Common myeloid progenitor, CD34-positive (primary cell): ENCODE data around the gene PLA2G5.

Experiments
- CTCF ChIA-PET: fragments of 350-600 bp; sonication (Branson Sonifier 250); formaldehyde crosslinking; loops from one replicate; lab custom pipeline; 2021; ENCODE audit warnings: antibody characterized with exemption; lab: Charles Lee
- POLR2A ChIA-PET: fragments of 350-600 bp; sonication (Branson Sonifier 250); formaldehyde crosslinking; loops from one replicate; lab custom pipeline; 2021; ENCODE audit warnings: antibody characterized with exemption; lab: Charles Lee
- DNase-seq, 3 donors: peaks; one replicate each; pipeline versions ENCODE4 v3.0.0 to v3.0.0-alpha.2; 2013
- H3K27ac ChIP-seq, 2 experiments: 1 replicate in 1 of 2; 2 replicates in 1 of 2; pipeline ENCODE4 v1.7.0; 2013; ENCODE audit warnings: inconsistent platforms in 2 of 2, low read length in 2 of 2, mild to moderate bottlenecking in 2 of 2, low read depth in 1 of 2, moderate library complexity in 1 of 2; ENCODE audit not compliant: severe bottlenecking in 2 of 2, insufficient read depth in 1 of 2, poor library complexity in 1 of 2
- H3K27me3 ChIP-seq, 5 experiments: replicated peaks in 2 of 5; 1 replicate in 3 of 5; 2 replicates in 2 of 5; pipeline versions ENCODE4 v1.6.1 to v1.7.0; 2013; ENCODE audit warnings: low read length in 4 of 5, mild to moderate bottlenecking in 2 of 5, moderate library complexity in 2 of 5, inconsistent platforms in 1 of 5; ENCODE audit not compliant: insufficient read depth in 5 of 5, control insufficient read depth in 4 of 5
- H3K36me3 ChIP-seq, 4 experiments: 1 replicate in 2 of 4; 2 replicates in 2 of 4; pipeline versions ENCODE4 v1.6.1 to v1.7.0; 2013; ENCODE audit warnings: low read length in 3 of 4, control low read depth in 1 of 4, mild to moderate bottlenecking in 1 of 4; ENCODE audit not compliant: control insufficient read depth in 4 of 4, insufficient read depth in 4 of 4
- H3K4me1 ChIP-seq, 4 experiments: 1 replicate in 3 of 4; 2 replicates in 1 of 4; pipeline versions ENCODE4 v1.6.1 to v1.7.1; 2013; ENCODE audit warnings: low read length in 3 of 4, mild to moderate bottlenecking in 3 of 4, control low read depth in 1 of 4, inconsistent platforms in 1 of 4, moderate library complexity in 1 of 4; ENCODE audit not compliant: control insufficient read depth in 4 of 4, insufficient read depth in 4 of 4; ENCODE audit errors: control extremely low read depth in 1 of 4
- H3K4me3 ChIP-seq, 7 experiments: 1 replicate in 4 of 7; 2 replicates in 3 of 7; pipeline versions ENCODE4 v1.5.1 to v1.7.0; 2013; ENCODE audit warnings: mild to moderate bottlenecking in 7 of 7, low read length in 6 of 7, moderate library complexity in 6 of 7, inconsistent platforms in 2 of 7, low read depth in 2 of 7, control low read depth in 1 of 7; ENCODE audit not compliant: insufficient read depth in 4 of 7, control insufficient read depth in 1 of 7; ENCODE audit errors: extremely low read depth in 1 of 7
- H3K9me3 ChIP-seq, 5 experiments: 1 replicate in 4 of 5; 2 replicates in 1 of 5; pipeline versions ENCODE4 v1.6.1 to v1.7.1; 2013; ENCODE audit warnings: low read length in 4 of 5, mild to moderate bottlenecking in 2 of 5, inconsistent platforms in 1 of 5, low read depth in 1 of 5, moderate library complexity in 1 of 5; ENCODE audit not compliant: control insufficient read depth in 4 of 5, insufficient read depth in 2 of 5; ENCODE audit errors: control extremely low read depth in 1 of 5
- WGBS: methylation state at CpG from one replicate; pipeline ENCODE4 v1.1.5; 2013; ENCODE audit not compliant: insufficient coverage; 5-methylcytosine and 5-hydroxymethylcytosine counted together

Gene PLA2G5

DNA sequence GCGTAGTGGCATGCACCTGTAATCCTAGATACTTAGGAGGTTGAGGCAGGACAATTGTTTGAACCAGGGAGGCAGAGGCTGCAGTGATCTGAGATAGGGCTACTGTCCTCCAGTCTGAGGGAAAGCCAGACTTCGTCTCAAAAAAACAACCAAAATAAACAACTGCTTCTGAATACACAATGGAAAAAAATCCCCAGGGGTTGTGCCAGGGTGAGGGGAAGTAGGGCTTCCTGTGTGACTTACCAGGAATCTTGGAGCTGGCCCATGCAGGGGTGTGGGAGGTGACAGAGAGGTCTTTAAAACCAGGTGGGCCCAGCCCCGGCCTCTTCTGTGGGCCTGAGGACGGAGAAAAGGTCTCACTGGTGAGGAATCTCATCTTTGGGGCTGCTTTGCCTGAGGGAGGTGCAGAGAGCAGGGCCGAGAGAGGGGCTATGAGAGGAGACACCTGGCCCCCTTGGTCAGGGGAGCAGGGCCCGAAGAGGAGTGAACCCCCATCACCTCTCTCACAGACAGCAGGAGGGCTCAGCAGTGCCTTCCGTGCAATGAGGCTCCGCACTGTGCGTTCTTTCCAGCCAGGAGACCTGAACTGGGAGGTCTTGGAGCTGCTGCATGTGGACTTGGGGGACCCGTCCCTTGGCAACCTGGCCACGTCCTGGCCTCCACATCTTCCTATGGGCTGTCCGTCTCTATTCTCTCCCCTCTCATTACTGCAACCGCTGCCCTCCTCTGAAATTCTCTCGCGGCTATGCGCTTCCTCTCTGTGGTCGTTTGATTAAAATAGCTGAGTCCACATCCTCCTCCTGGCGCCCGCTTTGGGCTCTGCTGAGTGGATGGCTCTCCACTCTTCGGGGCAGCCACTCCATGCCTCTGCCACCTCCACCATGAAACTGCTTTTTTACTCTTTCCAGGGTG, 10.7 kb downstream of the PLA2G5 start:
- DNase-seq = peak; percentile 24 to 70 (median 64)
- Histone ChIP-seq H3K4me3 (peak overlapping the region in 1 of 7 experiments; percentile 40), H3K36me3 (no peaks in the 10 kb centered on the region), H3K9me3 (no peaks in the 10 kb centered on the region), H3K27ac (no peak overlapping the region), H3K4me1 (peaks cover 0 to 21% (median 12%) of the 10 kb centered on the region in 4 experiments), H3K27me3 (peaks cover 0 to 13% (median 5%) of the 10 kb centered on the region in 5 experiments)
- 9% methylated on average over 13 of the region's 20 CpGs for WGBS
- CTCF ChIA-PET = interaction anchor here (1.0 to 1.7 kb wide), 2 partner anchors 13 to 17 kb away, joined by 3 read pairs; no protein-coding TSS in a partner anchor
- POLR2A ChIA-PET = no interaction called here

DNA sequence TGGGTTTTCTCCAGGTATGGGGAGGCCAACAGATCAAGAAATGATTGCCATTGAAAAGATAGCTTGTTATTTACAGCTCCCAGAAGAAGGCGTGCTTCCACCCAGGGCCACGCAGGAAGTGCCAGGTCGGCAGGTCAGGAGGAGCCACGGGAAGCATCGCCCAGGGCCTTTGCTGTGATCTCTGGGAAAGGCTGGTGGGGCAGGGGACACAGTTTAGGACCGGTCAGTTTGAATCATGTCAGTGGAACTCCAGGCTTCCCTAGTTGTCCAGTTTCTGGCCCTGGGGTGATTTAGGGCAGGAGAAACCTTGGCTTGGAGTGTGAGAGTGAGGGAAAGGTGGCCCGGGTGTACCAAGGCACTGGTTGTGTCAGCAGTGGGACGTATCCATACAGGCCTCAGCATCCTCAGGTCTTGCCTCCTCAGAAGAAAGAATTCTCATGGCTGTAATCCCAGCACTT, 11.4 kb downstream of the PLA2G5 start:
- Histone ChIP-seq H3K4me1 (peaks cover 0 to 21% (median 12%) of the 10 kb centered on the region in 4 experiments), H3K27me3 (peaks cover 0 to 13% (median 5%) of the 10 kb centered on the region in 5 experiments), H3K4me3 (peak overlapping the region in 1 of 7 experiments; percentile 40), H3K36me3 (no peaks in the 10 kb centered on the region), H3K27ac (no peak overlapping the region), H3K9me3 (no peaks in the 10 kb centered on the region)
- CTCF ChIA-PET = interaction anchor here (1.7 kb wide), 1 partner anchor 12 kb away, joined by 3 read pairs; no protein-coding TSS in a partner anchor
- POLR2A ChIA-PET = no interaction called here
- DNase-seq = no peak
- 36% methylated on average over 8 of the region's 8 CpGs for WGBS

DNA sequence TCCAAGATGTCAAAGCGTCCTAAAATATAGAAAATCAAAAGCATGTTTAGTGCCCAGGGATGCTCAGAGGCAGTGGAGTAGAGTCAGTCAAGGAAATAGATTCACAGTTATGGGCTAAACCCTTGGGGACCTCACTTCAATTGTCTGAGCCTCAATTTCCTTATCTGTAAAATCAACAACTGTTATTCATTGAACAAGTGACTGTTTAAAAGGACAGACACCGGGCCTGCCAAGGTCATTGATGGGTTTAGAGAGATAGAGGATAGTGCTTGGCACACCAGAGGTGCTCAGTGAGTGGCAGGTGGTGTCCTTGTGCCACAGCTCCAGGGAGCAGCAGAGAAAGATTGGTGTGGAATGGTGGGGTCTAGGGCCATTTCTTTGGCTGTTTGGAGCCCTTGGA, 12.8 kb downstream of the PLA2G5 start:
- Histone ChIP-seq H3K4me3 (no peak overlapping the region), H3K27me3 (peaks cover 0 to 9% (median 0%) of the 10 kb centered on the region in 5 experiments), H3K36me3 (no peaks in the 10 kb centered on the region), H3K27ac (no peak overlapping the region), H3K4me1 (peaks cover 0 to 21% (median 12%) of the 10 kb centered on the region in 4 experiments), H3K9me3 (no peaks in the 10 kb centered on the region)
- CTCF ChIA-PET = interaction anchor here (0.7 kb wide), 1 partner anchor 986 kb away, joined by 3 read pairs; no protein-coding TSS in a partner anchor
- POLR2A ChIA-PET = no interaction called here
- DNase-seq = no peak
- WGBS = 100% methylated on average over 2 of the region's 2 CpGs

DNA sequence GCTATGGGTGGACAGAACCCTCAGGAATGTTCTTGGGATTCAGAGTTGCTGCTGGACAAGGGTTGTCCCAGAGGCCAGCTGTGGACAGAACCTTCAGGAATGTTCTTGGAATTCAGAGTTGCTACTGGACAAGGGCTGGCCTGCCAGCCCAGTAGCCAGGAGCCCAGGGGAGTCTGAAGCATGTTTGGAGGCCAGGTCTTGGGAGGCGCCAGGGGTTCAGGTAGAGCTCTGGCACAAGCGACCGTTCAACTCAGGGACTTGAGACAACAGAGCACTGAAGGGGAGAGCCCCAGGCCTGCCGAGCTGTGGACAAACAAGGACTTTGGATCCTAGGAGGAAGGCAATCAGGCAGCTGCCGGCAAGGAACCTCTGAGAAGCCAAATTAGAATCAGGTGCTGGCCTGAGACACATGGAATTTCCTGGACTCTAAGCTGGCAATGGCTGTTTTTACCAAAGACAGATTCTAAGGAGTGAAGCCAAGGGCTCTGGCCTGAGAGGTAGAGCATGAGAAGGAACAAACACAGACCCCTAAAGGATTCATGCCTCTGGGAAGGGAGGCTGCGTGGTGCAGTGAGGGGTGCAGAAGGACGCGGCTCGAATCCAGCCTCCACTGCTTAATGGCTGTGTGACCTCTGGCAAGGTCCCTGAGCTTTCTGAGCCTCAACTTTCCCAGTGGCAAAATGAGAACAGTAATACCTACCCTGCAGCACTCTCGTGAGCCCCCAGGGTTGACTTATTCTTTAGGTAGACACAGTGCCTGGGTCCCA, 13.4 kb downstream of the PLA2G5 start:
- POLR2A ChIA-PET = no interaction called here
- no peak for DNase-seq
- H3K27ac ChIP-seq = no peak overlapping the region
- CTCF ChIA-PET = interaction anchor here (0.7 to 0.8 kb wide), 2 partner anchors 11 to 986 kb away, joined by 3 to 4 read pairs; no protein-coding TSS in a partner anchor
- no peaks in the 10 kb centered on the region for H3K9me3 ChIP-seq
- no peaks in the 10 kb centered on the region for H3K36me3 ChIP-seq
- peaks cover 0 to 4% (median 0%) of the 10 kb centered on the region in 5 experiments for H3K27me3 ChIP-seq
- H3K4me1 ChIP-seq = peaks cover 0 to 21% (median 12%) of the 10 kb centered on the region in 4 experiments
- H3K4me3 ChIP-seq = no peak overlapping the region
- 100% methylated on average over 9 of the region's 10 CpGs for WGBS

DNA sequence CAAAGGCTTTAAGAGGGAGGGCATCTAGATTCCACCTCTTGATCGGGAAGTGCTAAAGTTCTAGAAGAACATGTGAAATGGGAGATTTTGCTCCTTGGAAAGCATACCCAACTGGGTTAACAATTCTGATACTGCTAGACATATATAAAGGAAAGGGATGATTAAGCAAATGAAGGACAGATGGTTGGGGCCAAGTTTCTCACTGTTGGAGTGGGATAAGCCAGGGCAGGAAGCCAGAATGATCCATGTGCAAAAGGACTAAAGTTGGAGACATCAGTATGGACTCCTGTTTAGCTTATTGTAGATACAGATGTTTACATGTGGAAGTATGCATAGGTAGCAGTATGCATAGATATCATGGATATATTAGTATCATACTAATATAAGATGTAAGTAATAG, 16.8 kb downstream of the PLA2G5 start:
- POLR2A ChIA-PET = no interaction called here
- CTCF ChIA-PET = no interaction called here

DNA sequence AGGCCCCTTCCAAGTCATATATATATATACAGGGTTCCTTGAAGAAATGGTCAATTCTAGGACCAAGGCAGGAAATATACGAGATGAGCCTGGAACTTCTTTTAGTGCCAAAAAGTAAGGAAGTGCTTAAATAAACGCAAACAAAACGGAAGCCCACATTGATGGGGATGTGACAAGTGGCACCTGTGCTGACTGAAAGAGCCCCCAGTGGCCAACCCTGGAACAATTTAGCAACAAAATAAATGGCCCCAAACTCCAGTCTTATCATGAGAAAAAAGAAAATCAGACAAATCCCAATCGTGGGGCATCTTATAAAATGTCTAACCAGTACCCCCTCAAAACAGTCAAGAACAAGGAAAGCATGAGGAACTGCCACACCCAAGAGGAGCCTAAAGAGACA, 17.7 kb downstream of the PLA2G5 start:
- H3K36me3 ChIP-seq = no peaks in the 10 kb centered on the region
- POLR2A ChIA-PET = no interaction called here
- DNase-seq = peak in 1 of 3 donors; percentile 5

More for the DNA sequence above, 16.8 kb downstream of the PLA2G5 start:
- peaks cover 0 to 14% (median 0%) of the 10 kb centered on the region in 5 experiments for H3K27me3 ChIP-seq
- H3K27ac ChIP-seq = no peak overlapping the region
- H3K4me1 ChIP-seq = no peaks in the 10 kb centered on the region
- H3K36me3 ChIP-seq = no peaks in the 10 kb centered on the region
- no peak overlapping the region for H3K4me3 ChIP-seq
- no CpG with 5 or more reads among the region's 1 CpG for WGBS
- DNase-seq = no peak
- peaks cover 0 to 6% (median 0%) of the 10 kb centered on the region in 5 experiments for H3K9me3 ChIP-seq

More for the DNA sequence above, 17.7 kb downstream of the PLA2G5 start:
- H3K9me3 ChIP-seq = peaks cover 0 to 6% (median 0%) of the 10 kb centered on the region in 5 experiments
- peaks cover 0 to 21% (median 0%) of the 10 kb centered on the region in 5 experiments for H3K27me3 ChIP-seq
- no peaks in the 10 kb centered on the region for H3K4me1 ChIP-seq
- H3K27ac ChIP-seq = no peak overlapping the region
- 63% methylated on average over 4 of the region's 4 CpGs for WGBS
- H3K4me3 ChIP-seq = no peak overlapping the region
- CTCF ChIA-PET = no interaction called here
